ENCODE results near the gene CEBPB.

- TF ChIP-seq CTCF (IDR thresholded peaks at IDR 0.05) (no peak), POLR2A (IDR thresholded peaks at IDR 0.05) (no peak)
Observed at GRCh38 chr20:50221501-50222308, 31.1 kb downstream of the CEBPB start.
